Neural progenitor cell (in vitro differentiated cells): Measurements from ENCODE around the gene DLL4. TPM values are rescaled to one million over a fixed set of nuclear protein-coding genes. Genes with fewer than 3 reads are reported as not detected.
"Not testable (repeated sequence)": the region's sequence is repeated elsewhere in the genome, so short reads cannot be mapped to it uniquely, and the experiment has no call there.

Source experiments
- DNase-seq: peaks from one replicate; pipeline ENCODE4 v3.0.0-alpha.2; 2016; ENCODE audit warnings: low spot score
- H2AFZ ChIP-seq: fragments of 200-600 bp; sonication (generic); replicated peaks from 2 replicates; pipeline ENCODE4 v1.6.1; 2016; ENCODE audit warnings: antibody characterized with exemption
- H3F3A ChIP-seq: fragments of 200-600 bp; sonication (generic); 2 replicates; pipeline ENCODE4 v1.6.1; 2016; ENCODE audit warnings: antibody characterized with exemption, low read depth
- H3K27ac ChIP-seq: fragments of 200-600 bp; sonication (generic); 2 replicates; pipeline ENCODE4 v1.5.1; 2016; ENCODE audit warnings: mild to moderate bottlenecking
- H3K27me3 ChIP-seq: fragments of 200-600 bp; sonication (generic); 2 replicates; pipeline ENCODE4 v1.6.1; 2016; ENCODE audit warnings: mild to moderate bottlenecking, moderate library complexity
- H3K36me3 ChIP-seq: fragments of 200-600 bp; sonication (generic); 2 replicates; pipeline ENCODE4 v1.5.1; 2016
- H3K4me1 ChIP-seq: fragments of 200-600 bp; sonication (generic); 2 replicates; pipeline ENCODE4 v1.6.1; 2016; ENCODE audit warnings: mixed run types
- H3K4me2 ChIP-seq: fragments of 200-600 bp; sonication (generic); 2 replicates; pipeline ENCODE4 v1.6.1; 2016
- H3K4me3 ChIP-seq: fragments of 200-600 bp; sonication (generic); 2 replicates; pipeline ENCODE4 v1.5.1; 2016
- H3K79me2 ChIP-seq: fragments of 200-600 bp; sonication (generic); 2 replicates; pipeline ENCODE4 v1.6.1; 2016; ENCODE audit warnings: low read depth
- H3K9ac ChIP-seq: fragments of 200-600 bp; sonication (generic); 2 replicates; pipeline ENCODE4 v1.6.1; 2016
- H3K9me3 ChIP-seq: fragments of 200-600 bp; sonication (generic); 2 replicates; pipeline ENCODE4 v1.5.1; 2016; ENCODE audit warnings: low read depth
- H4K20me1 ChIP-seq: fragments of 200-600 bp; sonication (generic); 2 replicates; pipeline ENCODE4 v1.6.1; 2016; ENCODE audit warnings: low read depth
- H3K27ac Mint-ChIP-seq: 3 replicates; pipeline ENCODE4 v1.8.0; 2021; ENCODE audit warnings: mixed read lengths
- H3K27me3 Mint-ChIP-seq: 2 replicates; pipeline ENCODE4 v1.8.0; 2022; ENCODE audit warnings: low read depth, mild to moderate bottlenecking, inconsistent platforms, moderate library complexity, mixed read lengths; ENCODE audit not compliant: insufficient read depth
- H3K36me3 Mint-ChIP-seq: 3 replicates; pipeline ENCODE4 v1.8.0; 2021; ENCODE audit warnings: mixed read lengths
- H3K4me1 Mint-ChIP-seq: 3 replicates; pipeline ENCODE4 v1.8.0; 2021; ENCODE audit warnings: mixed read lengths
- H3K4me3 Mint-ChIP-seq: 3 replicates; pipeline ENCODE4 v1.8.0; 2021; ENCODE audit warnings: mild to moderate bottlenecking, moderate library complexity, mixed read lengths
- H3K9me3 Mint-ChIP-seq: 3 replicates; pipeline ENCODE4 v1.8.0; 2020; ENCODE audit warnings: mixed read lengths
- CTCF ChIP-seq: fragments of 200-600 bp; sonication (generic); IDR thresholded peaks from 2 replicates; pipeline ENCODE4 v1.5.1; 2017; ENCODE audit warnings: antibody characterized with exemption, mild to moderate bottlenecking
- EZH2 ChIP-seq: fragments of 200-600 bp; sonication (generic); IDR thresholded peaks from 2 replicates; pipeline ENCODE4 v1.6.1; 2017; ENCODE audit warnings: antibody characterized with exemption, mild to moderate bottlenecking, moderate library complexity
- EZH2phosphoT487 ChIP-seq: fragments of 200-600 bp; sonication (generic); IDR thresholded peaks from 2 replicates; pipeline ENCODE4 v1.6.1; 2017; ENCODE audit warnings: antibody characterized with exemption
- total RNA-seq: library from RNA; depleted of rRNA; stranded (reverse); fragments of >200 nt; gene quantifications from 2 replicates; pipeline ENCODE4 v1.2.3, GENCODE V29; 2015; ENCODE audit warnings: low replicate concordance

The DLL4 gene
- total RNA-seq, 1 donor from 2014 or later = not detected

- H3K9ac ChIP-seq = no peak overlapping the region
- H3K9me3 ChIP-seq = no peaks in the 10 kb centered on the region
- Mint-ChIP-seq H3K27me3 (peaks cover 20% of the 10 kb centered on the region), H3K4me1 (peaks cover 15% of the 10 kb centered on the region), H3K27ac (no peak overlapping the region), H3K9me3 (no peaks in the 10 kb centered on the region), H3K4me3 (peak overlapping the region; percentile 93), H3K36me3 (peaks cover 3% of the 10 kb centered on the region)
- H3K79me2 ChIP-seq = no peaks in the 10 kb centered on the region
- peak; percentile 52 for DNase-seq
- H3K27me3 ChIP-seq = peaks cover 17% of the 10 kb centered on the region
- H3K4me1 ChIP-seq = peaks cover 4% of the 10 kb centered on the region
- no peak overlapping the region for H3K27ac ChIP-seq
- TF ChIP-seq CTCF = no peak
- TF ChIP-seq EZH2 = no peak
- TF ChIP-seq EZH2phosphoT487 = no peak
- peak overlapping the region; percentile 83 for H3K4me2 ChIP-seq
- peaks cover 13% of the 10 kb centered on the region for H3F3A ChIP-seq
- H2AFZ ChIP-seq = peak overlapping the region; percentile 57
- H4K20me1 ChIP-seq = no peaks in the 10 kb centered on the region
- no peaks in the 10 kb centered on the region for H3K36me3 ChIP-seq
- H3K4me3 ChIP-seq = peak overlapping the region; percentile 62
Observed at GRCh38 chr15:40953713-40954074, 24.6 kb downstream of the DLL4 start.

GRCh38 chr15:40954158-40954848 lies 25.2 kb downstream of the DLL4 start:
- Mint-ChIP-seq H3K4me1 (peaks cover 19% of the 10 kb centered on the region), H3K27me3 (peaks cover 17% of the 10 kb centered on the region), H3K4me3 (peak overlapping the region; percentile 93)
- H3K9me3 ChIP-seq, H3K9ac ChIP-seq, H3K36me3 ChIP-seq, H3K79me2 ChIP-seq, DNase-seq, H3K36me3 Mint-ChIP-seq, H3K4me1 ChIP-seq, H3K27ac Mint-ChIP-seq, H3K27ac ChIP-seq, H2AFZ ChIP-seq, H3K9me3 Mint-ChIP-seq, H4K20me1 ChIP-seq: not testable (repeated sequence)
- Histone ChIP-seq H3K4me3 (peak overlapping the region; percentile 62), H3K4me2 (peak overlapping the region; percentile 83), H3K27me3 (peaks cover 17% of the 10 kb centered on the region), H3F3A (peaks cover 13% of the 10 kb centered on the region)

- H3K9ac ChIP-seq = no peak overlapping the region
- Mint-ChIP-seq H3K27me3 (peaks cover 16% of the 10 kb centered on the region), H3K27ac (no peak overlapping the region), H3K4me3 (peak overlapping the region; percentile 50), H3K9me3 (no peaks in the 10 kb centered on the region), H3K4me1 (peaks cover 28% of the 10 kb centered on the region), H3K36me3 (peaks cover 3% of the 10 kb centered on the region)
- no peaks in the 10 kb centered on the region for H4K20me1 ChIP-seq
- DNase-seq = no peak
- no peaks in the 10 kb centered on the region for H3K9me3 ChIP-seq
- no peak for TF ChIP-seq EZH2phosphoT487
- TF ChIP-seq CTCF = no peak
- no peak for TF ChIP-seq EZH2
- no peak overlapping the region for H3K27ac ChIP-seq
- H3F3A ChIP-seq = peaks cover 13% of the 10 kb centered on the region
- H3K4me2 ChIP-seq = no peak overlapping the region
- no peak overlapping the region for H2AFZ ChIP-seq
- H3K4me3 ChIP-seq = no peak overlapping the region
- H3K27me3 ChIP-seq = peaks cover 17% of the 10 kb centered on the region
- H3K4me1 ChIP-seq = peaks cover 13% of the 10 kb centered on the region
- H3K79me2 ChIP-seq = no peaks in the 10 kb centered on the region
- H3K36me3 ChIP-seq = no peaks in the 10 kb centered on the region
Observed at GRCh38 chr15:40955141-40955903, 26.2 kb downstream of the DLL4 start.
